HCT116 (cell line): ENCODE measurements around the gene TCF7L2.

ENCODE experiments used
- CTCF ChIP-seq, 3 experiments: fragments of 200-600 bp in 1 of 3; sonication (generic) in 1 of 3; IDR thresholded peaks in 2 of 3; conservative IDR thresholded peaks in 1 of 3; 2 replicates each; pipeline ENCODE4 v1.5.1; 2012 to 2017; ENCODE audit warnings: low read depth in 2 of 3, low read length in 2 of 3, antibody characterized with exemption in 1 of 3, borderline replicate concordance in 1 of 3, control low read depth in 1 of 3, mild to moderate bottlenecking in 1 of 3, mixed read lengths in 1 of 3, mixed run types in 1 of 3, moderate library complexity in 1 of 3; ENCODE audit not compliant: insufficient read depth in 1 of 3
- EZH2 ChIP-seq: fragments of 200-600 bp; sonication (generic); IDR thresholded peaks from 2 replicates; pipeline ENCODE4 v1.6.1; 2017; ENCODE audit warnings: antibody characterized with exemption, mixed run types
- EZH2phosphoT487 ChIP-seq: fragments of 200-600 bp; IDR thresholded peaks from 2 replicates; pipeline ENCODE4 v1.6.1; 2018; ENCODE audit warnings: antibody characterized with exemption, borderline replicate concordance
- FOSL1 ChIP-seq: IDR thresholded peaks from 2 replicates; pipeline ENCODE4 v1.6.1; 2012; ENCODE audit warnings: low read depth
- POLR2A ChIP-seq: IDR thresholded peaks from 2 replicates; pipeline ENCODE4 v1.7.0; 2011; ENCODE audit warnings: borderline replicate concordance; ENCODE audit not compliant: insufficient read depth, insufficient read length; ENCODE audit errors: extremely low read depth
- POLR2AphosphoS5 ChIP-seq: IDR thresholded peaks from 2 replicates; pipeline ENCODE4 v1.6.1; 2011; ENCODE audit warnings: mild to moderate bottlenecking, low read depth, low read length, moderate library complexity
- RAD21 ChIP-seq: IDR thresholded peaks from 2 replicates; pipeline ENCODE4 v1.6.1; 2012; ENCODE audit warnings: low read depth, mild to moderate bottlenecking
- SIN3A ChIP-seq: IDR thresholded peaks from 2 replicates; pipeline ENCODE4 v1.6.1; 2012; ENCODE audit warnings: low read depth
- SP1 ChIP-seq: IDR thresholded peaks from 2 replicates; pipeline ENCODE4 v1.6.1; 2012; ENCODE audit warnings: low read depth
- YY1 ChIP-seq: IDR thresholded peaks from 2 replicates; pipeline ENCODE4 v1.6.1; 2011; ENCODE audit warnings: low read length, low read depth, moderate library complexity, mild to moderate bottlenecking; ENCODE audit not compliant: insufficient replicate concordance; ENCODE audit errors: extremely low read depth
- ZFX ChIP-seq: fragments of 450-650 bp; IDR thresholded peaks from 2 replicates; pipeline ENCODE4 v1.6.1; 2017
- ZNF274 ChIP-seq: fragments of 200-500 bp; sonication (Bioruptor generic); IDR thresholded peaks from 2 replicates; pipeline ENCODE4 v1.6.1; 2014; ENCODE audit warnings: mild to moderate bottlenecking, low read depth, low read length, inconsistent platforms

DNA sequence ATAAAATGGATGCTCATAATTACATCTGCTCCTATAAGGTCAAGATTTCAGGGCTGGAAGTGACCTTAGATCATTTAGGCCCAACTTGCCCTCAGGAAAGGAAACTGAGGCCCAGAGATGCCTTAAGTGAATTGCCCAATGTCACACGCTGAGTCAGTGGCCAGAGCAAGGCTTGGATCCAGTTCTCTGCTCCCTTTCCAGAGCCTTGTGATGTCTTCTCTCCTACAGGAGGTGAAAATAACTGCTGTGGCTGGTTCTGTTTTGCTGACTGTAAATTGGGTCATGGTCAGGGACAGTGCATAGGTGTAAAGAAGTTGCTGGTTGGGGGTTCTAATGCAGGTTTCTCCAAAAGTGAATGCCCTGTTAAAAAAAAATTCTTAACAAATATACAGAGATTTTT is 91.3 kb downstream of the TCF7L2 start:
- TF ChIP-seq POLR2A (no peak), ZNF274 (no peak), SP1 (no peak), CTCF (IDR thresholded peaks at IDR 0.05 in 2 of 3, conservative IDR thresholded peaks at IDR 0.05 in 1 of 3; ENCODE audit: borderline replicate concordance in 1 of 3, insufficient read depth in 1 of 3, low read depth in 2 of 3, low read length in 2 of 3) (no peak), SIN3A (no peak), YY1 (no peak), EZH2 (no peak), FOSL1 (no peak), RAD21 (no peak), POLR2AphosphoS5 (0 out of 2 replicates have a peak, but pooled peaks have one; percentile 15), EZH2phosphoT487 (no peak), ZFX (no peak)
